A204.1 (cell line): Measurements from ENCODE around the gene ARHGEF7.

Experiments
- FAIRE-seq: peaks from 2 replicates; lab custom pipeline; 2012; peaks lifted over from hg19 to GRCh38; lab: Jason Lieb, UNC

ARHGEF7 gene

GRCh38 chr13:111326621-111326965 lies 211.5 kb downstream of the ARHGEF7 start:
- FAIRE-seq: no peak

GRCh38 chr13:111326981-111327642 lies 212.0 kb downstream of the ARHGEF7 start:
- FAIRE-seq: no peak

DNA sequence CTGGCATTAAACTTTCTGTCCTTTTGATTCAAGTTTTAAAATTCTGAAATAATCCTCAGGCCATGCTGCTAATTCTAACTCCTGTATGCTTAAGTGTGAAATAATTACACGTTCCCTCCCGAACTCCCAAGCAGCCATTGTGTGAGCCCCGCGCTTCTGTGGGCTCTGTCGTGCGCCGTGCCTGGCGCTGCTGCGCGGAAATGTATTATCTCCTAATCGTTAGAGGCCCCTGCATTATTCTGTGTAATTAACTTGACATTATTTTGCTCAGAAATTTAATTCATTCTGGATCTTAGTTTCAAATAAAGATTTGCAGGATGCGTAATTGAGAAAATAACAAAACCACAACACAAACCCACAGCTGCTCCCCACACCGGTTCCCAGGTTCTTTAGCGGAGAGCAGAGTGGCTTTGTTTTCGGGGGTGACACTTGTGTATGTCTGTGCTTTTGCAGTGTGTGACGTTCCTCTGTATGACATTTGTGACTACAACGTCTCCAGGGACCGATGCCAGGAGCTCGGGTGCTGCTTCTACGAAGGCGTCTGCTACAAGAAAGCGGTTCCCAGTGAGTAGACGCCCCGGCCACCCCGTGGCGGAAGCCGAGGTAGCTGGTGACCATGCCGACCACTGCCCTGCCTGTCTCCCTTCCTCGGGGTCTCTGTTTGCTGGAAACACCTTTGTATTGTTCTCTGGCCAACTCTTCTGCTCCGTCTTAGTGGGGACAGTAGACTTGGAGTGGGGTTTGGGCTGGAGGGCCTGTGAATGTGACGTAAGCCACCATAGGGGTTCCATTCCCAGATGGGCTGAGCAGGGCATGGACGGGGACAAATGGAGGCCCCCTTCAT lies 212.8 kb downstream of the ARHGEF7 start:
- FAIRE-seq: no peak

GRCh38 chr13:111328574-111329410 lies 213.7 kb downstream of the ARHGEF7 start:
- FAIRE-seq: no peak

GRCh38 chr13:111329641-111330040 lies 214.5 kb downstream of the ARHGEF7 start:
- FAIRE-seq: no peak

GRCh38 chr13:111330066-111330610 lies 215.0 kb downstream of the ARHGEF7 start:
- FAIRE-seq: no peak

- no peak for FAIRE-seq
Measured at GRCh38 chr13:111335298-111335697, 220.2 kb downstream of the ARHGEF7 start.

DNA sequence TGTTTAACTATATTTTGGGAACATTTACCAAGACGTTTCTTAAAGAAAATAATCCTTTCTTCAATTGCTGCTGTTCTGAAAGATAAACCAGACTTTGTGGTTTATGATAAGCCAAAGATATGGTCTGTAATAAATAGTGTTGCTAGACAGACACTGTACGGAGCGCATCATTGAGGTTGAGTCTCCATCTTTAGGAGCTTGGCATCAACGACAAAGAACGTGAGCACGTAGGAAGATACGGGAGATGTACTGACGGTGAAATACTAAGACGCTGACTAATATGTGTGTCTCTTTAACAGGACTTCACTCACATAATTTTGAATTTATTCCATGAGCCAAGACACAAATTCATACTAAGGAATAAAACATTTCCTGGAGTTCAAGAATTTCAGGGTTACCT lies 221.6 kb downstream of the ARHGEF7 start:
- FAIRE-seq: no peak

DNA sequence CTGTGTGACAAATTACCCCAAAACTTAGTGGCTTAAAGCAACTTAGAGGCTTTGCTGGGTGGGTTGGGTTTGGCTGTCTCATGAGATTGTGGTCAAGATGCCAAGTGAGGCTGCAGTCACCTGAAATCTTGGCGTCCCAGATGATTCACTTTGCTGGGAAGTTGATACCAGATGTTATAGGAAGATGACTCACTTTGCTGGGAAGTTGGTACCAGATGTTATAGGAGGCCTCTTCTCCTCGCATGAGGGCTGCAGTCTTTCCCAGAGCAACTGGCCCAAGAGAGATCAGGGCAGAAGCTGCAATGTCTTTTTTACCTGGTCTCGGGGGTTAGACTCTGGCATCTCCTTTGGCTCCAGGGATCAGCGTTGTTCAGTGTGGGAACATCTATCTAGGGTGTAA lies 222.1 kb downstream of the ARHGEF7 start:
- no peak for FAIRE-seq

DNA sequence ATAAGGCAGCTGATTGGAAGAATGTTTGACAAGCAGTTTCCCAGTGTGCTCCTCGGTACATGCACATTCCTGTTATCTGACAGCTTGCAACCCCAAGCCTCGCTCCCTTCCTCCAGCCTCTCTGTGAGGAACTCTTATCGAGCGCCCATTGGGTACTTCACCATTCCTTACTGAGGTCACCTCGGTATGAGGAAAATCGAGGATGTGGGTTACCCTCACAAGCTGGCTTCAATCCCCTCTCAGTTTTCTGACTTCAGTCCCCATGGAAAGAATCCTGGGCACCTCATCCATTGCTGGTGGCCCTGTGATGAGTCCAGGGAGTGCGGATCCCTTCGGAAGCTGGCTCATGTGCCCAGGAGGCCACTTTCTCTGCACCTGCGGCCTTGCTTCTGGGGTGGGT lies 222.6 kb downstream of the ARHGEF7 start:
- FAIRE-seq: no peak

DNA sequence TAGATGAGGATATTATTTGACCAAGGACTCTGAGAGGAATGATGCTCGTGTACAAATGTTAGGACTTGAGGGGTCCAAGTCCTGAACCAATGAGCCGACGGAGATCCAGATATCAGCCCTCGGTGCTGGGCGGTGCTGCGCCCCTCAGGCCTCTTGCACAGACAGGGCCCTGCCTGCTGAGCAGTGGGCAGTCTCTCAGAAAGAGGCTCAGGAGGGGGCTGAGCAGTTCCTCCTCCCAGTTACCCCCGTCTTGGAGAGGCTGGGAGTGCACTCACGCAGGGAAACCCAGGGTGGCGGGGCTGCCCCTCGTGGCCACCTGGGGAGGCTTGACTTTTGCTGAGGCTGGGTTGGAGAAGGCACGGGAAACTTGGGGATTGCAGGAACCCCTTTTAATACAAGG lies 223.7 kb downstream of the ARHGEF7 start:
- no peak for FAIRE-seq

GRCh38 chr13:111339366-111340143 lies 224.4 kb downstream of the ARHGEF7 start:
- no peak for FAIRE-seq

DNA sequence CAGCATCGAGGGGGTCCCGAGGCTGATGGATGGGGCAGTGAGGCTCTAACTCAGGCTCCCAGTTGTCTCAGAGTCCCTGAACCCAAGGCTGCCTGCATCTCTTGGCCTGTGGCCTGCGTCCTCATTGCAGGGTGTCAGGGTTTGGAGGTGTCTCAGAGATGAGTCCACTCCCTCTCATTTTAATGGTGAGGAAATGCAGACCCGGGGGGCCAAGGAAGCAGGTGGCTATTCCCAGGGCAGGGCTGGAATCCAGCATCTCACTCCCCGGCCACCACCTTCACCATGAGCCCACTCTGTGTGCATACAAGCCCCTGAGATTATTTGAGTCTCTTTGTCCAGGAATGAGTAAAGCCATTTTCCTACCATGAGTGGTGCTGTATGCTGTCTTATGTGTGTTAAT lies 226.8 kb downstream of the ARHGEF7 start:
- no peak for FAIRE-seq

- FAIRE-seq: no peak
Measured at GRCh38 chr13:111342721-111343120, 227.6 kb downstream of the ARHGEF7 start.

GRCh38 chr13:111343186-111343805 lies 228.2 kb downstream of the ARHGEF7 start:
- no peak for FAIRE-seq

DNA sequence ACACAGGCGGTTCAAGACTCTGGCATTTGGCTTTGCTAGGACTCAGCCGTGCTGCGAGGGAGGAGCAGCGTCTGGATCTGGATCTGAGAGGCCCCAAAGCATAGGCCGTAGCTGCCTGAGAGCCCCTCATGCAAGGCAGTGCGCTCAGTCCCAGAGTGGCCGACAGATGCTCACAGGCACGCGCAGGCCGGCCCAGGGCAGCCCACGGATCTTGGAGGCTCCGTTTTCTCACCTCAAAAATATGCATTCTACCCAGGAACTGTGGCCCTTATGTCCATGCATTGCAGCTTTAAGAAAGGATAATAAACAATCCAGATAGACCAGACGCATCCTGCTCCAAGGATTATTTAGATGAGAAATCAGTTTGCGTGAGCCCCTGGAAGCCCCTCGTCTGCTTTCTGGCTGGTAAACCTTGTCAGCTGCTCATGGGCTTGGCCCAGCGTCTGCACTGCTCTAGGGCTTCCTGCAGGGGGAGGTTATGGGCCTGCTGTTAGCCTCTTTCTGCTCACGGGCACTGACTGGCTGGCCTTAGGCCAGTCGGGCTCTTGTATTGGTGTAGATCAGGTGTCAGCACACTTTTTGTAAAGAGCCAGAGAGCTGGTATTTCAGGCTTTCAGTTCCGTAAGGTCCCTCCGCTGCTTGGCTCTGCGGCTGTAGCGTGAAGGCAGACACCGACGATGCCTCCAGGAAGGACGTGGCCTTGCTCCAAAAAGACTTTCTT lies 229.5 kb downstream of the ARHGEF7 start:
- FAIRE-seq: no peak

DNA sequence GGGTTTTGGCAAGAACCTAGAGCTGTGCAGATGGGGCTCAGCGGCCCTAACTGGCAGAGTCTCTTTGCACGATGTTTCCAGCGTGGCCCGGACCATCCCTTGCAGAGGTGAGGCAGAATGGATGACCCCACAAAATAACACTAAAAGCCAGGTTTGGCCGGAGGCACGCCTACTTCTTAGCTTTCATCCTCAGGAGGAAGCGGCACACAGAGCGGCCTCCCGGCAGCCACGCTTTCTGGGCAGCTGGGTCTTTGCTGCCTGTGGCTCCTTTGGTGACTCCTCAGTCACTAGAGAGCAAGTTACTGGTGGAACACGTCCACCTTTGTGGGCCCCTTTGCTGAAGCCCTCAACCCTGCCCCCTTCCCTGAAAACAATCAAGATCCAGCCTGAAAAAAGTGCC lies 230.6 kb downstream of the ARHGEF7 start:
- FAIRE-seq: no peak

GRCh38 chr13:111346101-111346680 lies 231.1 kb downstream of the ARHGEF7 start:
- FAIRE-seq: no peak

GRCh38 chr13:111347438-111347837 lies 232.3 kb downstream of the ARHGEF7 start:
- no peak for FAIRE-seq

DNA sequence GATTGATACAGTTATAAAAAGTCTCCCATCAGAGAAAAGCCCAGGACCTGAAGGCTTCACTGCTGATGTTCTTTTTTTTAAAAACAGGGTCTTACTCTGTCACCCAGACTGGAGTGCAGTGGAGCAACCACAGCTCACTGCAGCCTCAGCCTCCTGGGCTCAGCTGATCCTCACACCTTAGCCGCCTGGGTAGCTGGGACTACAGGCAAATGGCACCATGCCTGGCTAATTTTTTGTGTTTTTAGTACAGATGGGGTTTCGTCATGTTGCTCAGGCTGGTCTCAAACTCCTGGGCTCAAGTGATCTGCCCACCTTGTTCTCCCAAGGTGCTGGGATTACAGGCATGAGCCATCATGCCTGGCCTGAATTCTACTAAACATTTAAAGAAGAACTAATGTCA lies 238.4 kb downstream of the ARHGEF7 start:
- FAIRE-seq: no peak
